Activated T-helper 1 cell treated with anti-CD3 and anti-CD28 coated beads, Interleukin-2, amount 50 U/mL, for 16 hours (primary cell): ENCODE data around the gene RPIA.
"Not testable (repeated sequence)": the region's sequence is repeated elsewhere in the genome, so short reads cannot be mapped to it uniquely, and the experiment has no call there.

ENCODE experiments used
- DNase-seq, 2 donors: peaks; one replicate each; pipeline ENCODE4 v3.0.0-alpha.2; 2020; ENCODE audit warnings: low read depth in 1 of 2, low spot score in 1 of 2

RPIA gene

GRCh38 chr2:88765889-88766481, 74.5 kb downstream of the RPIA start:
- DNase-seq = not testable (repeated sequence)

GRCh38 chr2:88770016-88770415, 78.5 kb downstream of the RPIA start:
- no peak for DNase-seq

- not testable (repeated sequence) for DNase-seq
These were observed 82.0 kb downstream of the RPIA start for GRCh38 chr2:88773233-88774028.

GRCh38 chr2:88789213-88789612, 97.7 kb downstream of the RPIA start:
- not testable (repeated sequence) for DNase-seq

- DNase-seq = not testable (repeated sequence)
These were observed 104.5 kb downstream of the RPIA start for GRCh38 chr2:88795932-88796331.

- not testable (repeated sequence) for DNase-seq
These were observed 105.0 kb downstream of the RPIA start for GRCh38 chr2:88796523-88796922.

- not testable (repeated sequence) for DNase-seq
These were observed 105.7 kb downstream of the RPIA start for GRCh38 chr2:88797164-88797563.
